SK-N-SH treated with all-trans-retinoic acid at 6 μM for 48 hours (cell line): ENCODE data around the gene VPS39.

Source experiments
- ARNTL ChIP-seq: fragments of 450-650 bp; formaldehyde crosslinking; IDR thresholded peaks from 2 replicates; pipeline ENCODE4 v1.5.0; 2020; ENCODE audit warnings: low read depth, mild to moderate bottlenecking, moderate library complexity, borderline replicate concordance
- GLIS3 ChIP-seq: fragments of 250-450 bp; sonication (Bioruptor Pico); IDR thresholded peaks from 2 replicates; pipeline ENCODE4 v1.5.0; 2020; ENCODE audit warnings: mild to moderate bottlenecking, moderate library complexity
- PPARA ChIP-seq: fragments of 250-450 bp; sonication (Bioruptor Pico); IDR thresholded peaks from 2 replicates; pipeline ENCODE4 v1.5.0; 2020; ENCODE audit warnings: mild to moderate bottlenecking, borderline replicate concordance
- RARB ChIP-seq: fragments of 250-450 bp; sonication (Bioruptor Pico); IDR thresholded peaks from 2 replicates; pipeline ENCODE4 v1.8.0; 2021; ENCODE audit warnings: mild to moderate bottlenecking, moderate library complexity
- SNAI2 ChIP-seq: fragments of 250-450 bp; sonication (Bioruptor Pico); IDR thresholded peaks from 2 replicates; pipeline ENCODE4 v1.5.0; 2020; ENCODE audit warnings: mild to moderate bottlenecking, moderate library complexity
- TCF4 ChIP-seq: fragments of 250-450 bp; sonication (Bioruptor Pico); IDR thresholded peaks from 2 replicates; pipeline ENCODE4 v1.8.0; 2021; ENCODE audit warnings: mild to moderate bottlenecking, moderate library complexity, borderline replicate concordance
- ZC3H10 ChIP-seq: fragments of 250-450 bp; sonication (Bioruptor Pico); IDR thresholded peaks from 2 replicates; pipeline ENCODE4 v1.5.1; 2021; ENCODE audit warnings: mild to moderate bottlenecking, moderate library complexity
- ZNF70 ChIP-seq: fragments of 450-650 bp; formaldehyde crosslinking; IDR thresholded peaks from 2 replicates; pipeline ENCODE4 v1.5.0; 2020; ENCODE audit warnings: mild to moderate bottlenecking, moderate library complexity

- TF ChIP-seq ZNF70 (CRISPR knock-in tag) (no peak), GLIS3 (CRISPR knock-in tag) (no peak), PPARA (CRISPR knock-in tag) (no peak), ZC3H10 (CRISPR knock-in tag) (no peak), TCF4 (CRISPR knock-in tag) (no peak), SNAI2 (CRISPR knock-in tag) (no peak), RARB (CRISPR knock-in tag) (no peak), ARNTL (CRISPR knock-in tag) (no peak)
Measured at GRCh38 chr15:42172475-42172874, 35.6 kb downstream of the VPS39 start.
